ENCODE results near the gene TTPAL.

DNA sequence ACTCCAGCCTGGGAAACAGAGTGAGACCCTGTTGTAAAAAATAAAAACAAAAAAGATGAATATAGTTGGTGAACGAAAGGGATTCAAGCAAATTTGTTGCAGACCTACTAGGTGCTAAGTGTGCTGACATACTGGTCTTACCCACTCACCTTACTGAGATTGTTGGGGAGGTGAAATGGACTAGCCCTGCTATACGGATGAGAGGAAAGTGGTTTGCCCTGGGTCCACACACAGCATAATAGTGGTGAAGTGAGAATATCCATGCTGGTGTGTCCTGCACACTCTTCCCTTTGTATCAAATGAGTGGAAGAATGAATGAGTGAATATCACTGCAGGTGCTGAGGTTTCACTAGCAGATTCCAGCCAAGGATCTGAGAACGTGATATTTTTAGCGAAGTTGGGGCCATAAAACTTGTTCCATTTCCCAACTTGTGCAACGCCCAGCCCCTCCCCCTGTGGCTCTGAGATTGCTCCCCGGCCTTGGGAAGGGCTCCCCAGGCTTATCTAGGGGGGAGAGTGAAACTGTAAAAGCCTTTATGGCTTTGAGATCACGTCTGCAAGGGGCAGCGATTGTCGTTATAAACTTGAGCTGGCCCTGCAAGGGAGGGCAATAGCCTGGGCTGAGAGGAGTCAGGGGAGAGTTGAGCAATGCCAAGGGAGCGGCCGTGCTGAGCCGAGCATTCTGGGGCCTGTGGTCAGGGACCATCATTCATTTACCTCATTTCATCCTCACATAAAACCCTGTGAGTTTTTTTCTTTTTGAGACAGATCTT is 33.2 kb upstream of the TTPAL start:
- TF ChIP-seq CTCF (IDR thresholded peaks at IDR 0.05 in 2 of 3, conservative IDR thresholded peaks at IDR 0.05 in 1 of 3; ENCODE audit: borderline replicate concordance in 1 of 3, insufficient read depth in 1 of 3, low read depth in 2 of 3, low read length in 2 of 3): no peak
- TF ChIP-seq EZH2 (IDR thresholded peaks at IDR 0.05): no peak
- no peak for TF ChIP-seq POLR2A (IDR thresholded peaks at IDR 0.05; ENCODE audit: borderline replicate concordance, extremely low read depth, insufficient read depth, insufficient read length)
- no peak for TF ChIP-seq ZFX (IDR thresholded peaks at IDR 0.05)

Data from HCT116 (cell line).